ENCODE results near the gene ERCC8. TPM values are rescaled to one million over a fixed set of nuclear protein-coding genes. Genes with fewer than 3 reads are reported as not detected.

The ERCC8 gene
- polyA plus RNA-seq, 1 experiment: 23.9 TPM

DNA sequence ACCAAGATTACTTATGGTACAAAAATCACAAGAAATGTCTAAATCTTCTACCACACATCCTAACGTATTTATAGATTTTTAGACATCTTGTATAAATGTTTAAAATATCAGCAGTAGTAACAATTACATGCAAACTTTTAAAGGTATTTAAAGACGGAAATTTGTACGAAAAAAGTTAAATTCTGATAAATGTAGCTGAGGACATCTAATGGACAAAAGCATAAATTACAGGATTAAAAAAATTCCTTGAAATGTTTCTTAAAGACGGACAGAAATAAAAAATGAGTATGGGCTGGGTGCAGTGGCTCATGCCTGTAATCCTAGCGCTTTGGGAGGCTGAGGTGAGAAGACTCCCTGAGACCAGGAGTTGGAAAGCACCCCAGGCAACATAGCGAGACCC, 15.8 kb downstream of the ERCC8 start:
- DNase-seq (ENCODE audit: low read depth, low spot score): no peak
- H3K27ac ChIP-seq (ENCODE audit: low read depth, low read length): no peak overlapping the region
- ChIA-PET POLR2A (no interaction called here), CTCF (interaction anchor here (0.6 to 1.4 kb wide), 7 partner anchors 9 to 730 kb away, joined by 3 to 5 read pairs (median 3); partner anchors contain the start of gene DEPDC1B)
- no peaks in the 10 kb centered on the region for H3K27me3 ChIP-seq (ENCODE audit: control insufficient read depth, insufficient read depth, low read length)
- H3K9me3 ChIP-seq (ENCODE audit: control insufficient read depth, insufficient read depth, low read length): no peaks in the 10 kb centered on the region
- no peak overlapping the region for H3K4me3 ChIP-seq (ENCODE audit: low read depth, low read length)
- TF ChIP-seq, protein P1, sequence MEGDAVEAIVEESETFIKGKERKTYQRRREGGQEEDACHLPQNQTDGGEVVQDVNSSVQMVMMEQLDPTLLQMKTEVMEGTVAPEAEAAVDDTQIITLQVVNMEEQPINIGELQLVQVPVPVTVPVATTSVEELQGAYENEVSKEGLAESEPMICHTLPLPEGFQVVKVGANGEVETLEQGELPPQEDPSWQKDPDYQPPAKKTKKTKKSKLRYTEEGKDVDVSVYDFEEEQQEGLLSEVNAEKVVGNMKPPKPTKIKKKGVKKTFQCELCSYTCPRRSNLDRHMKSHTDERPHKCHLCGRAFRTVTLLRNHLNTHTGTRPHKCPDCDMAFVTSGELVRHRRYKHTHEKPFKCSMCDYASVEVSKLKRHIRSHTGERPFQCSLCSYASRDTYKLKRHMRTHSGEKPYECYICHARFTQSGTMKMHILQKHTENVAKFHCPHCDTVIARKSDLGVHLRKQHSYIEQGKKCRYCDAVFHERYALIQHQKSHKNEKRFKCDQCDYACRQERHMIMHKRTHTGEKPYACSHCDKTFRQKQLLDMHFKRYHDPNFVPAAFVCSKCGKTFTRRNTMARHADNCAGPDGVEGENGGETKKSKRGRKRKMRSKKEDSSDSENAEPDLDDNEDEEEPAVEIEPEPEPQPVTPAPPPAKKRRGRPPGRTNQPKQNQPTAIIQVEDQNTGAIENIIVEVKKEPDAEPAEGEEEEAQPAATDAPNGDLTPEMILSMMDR (IDR thresholded peaks at IDR 0.05; ENCODE audit: low read depth, low read length): peak; percentile 31

DNA sequence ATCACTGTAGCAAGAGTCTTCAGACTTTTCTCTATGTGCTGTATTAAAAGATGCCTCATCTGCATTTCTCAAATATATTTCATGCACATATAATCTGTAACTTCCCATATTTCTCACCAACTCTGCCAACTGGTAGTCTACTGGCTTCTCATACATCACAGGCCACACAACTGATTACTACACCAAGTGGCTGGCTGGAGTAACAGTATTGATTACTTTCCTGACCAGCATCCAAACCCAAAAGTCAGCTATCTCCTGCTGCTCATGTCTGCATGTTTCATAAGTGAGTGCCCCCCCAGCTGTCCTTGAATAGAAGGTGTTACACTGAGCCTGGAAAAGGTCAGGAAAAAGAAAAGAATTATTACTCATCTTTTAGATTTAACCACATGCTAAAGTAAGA, 17.4 kb downstream of the ERCC8 start:
- H3K4me3 ChIP-seq (ENCODE audit: low read depth, low read length): no peak overlapping the region
- TF ChIP-seq, protein P1 (IDR thresholded peaks at IDR 0.05; ENCODE audit: low read depth, low read length): no peak
- no peak for DNase-seq (ENCODE audit: low read depth, low spot score)
- no peak overlapping the region for H3K27ac ChIP-seq (ENCODE audit: low read depth, low read length)
- H3K9me3 ChIP-seq (ENCODE audit: control insufficient read depth, insufficient read depth, low read length): no peaks in the 10 kb centered on the region
- H3K27me3 ChIP-seq (ENCODE audit: control insufficient read depth, insufficient read depth, low read length): no peaks in the 10 kb centered on the region
- POLR2A ChIA-PET: no interaction called here
- CTCF ChIA-PET: interaction anchor here (1.5 kb wide), 1 partner anchor 10 kb away, joined by 4 read pairs; no protein-coding TSS in a partner anchor

DNA sequence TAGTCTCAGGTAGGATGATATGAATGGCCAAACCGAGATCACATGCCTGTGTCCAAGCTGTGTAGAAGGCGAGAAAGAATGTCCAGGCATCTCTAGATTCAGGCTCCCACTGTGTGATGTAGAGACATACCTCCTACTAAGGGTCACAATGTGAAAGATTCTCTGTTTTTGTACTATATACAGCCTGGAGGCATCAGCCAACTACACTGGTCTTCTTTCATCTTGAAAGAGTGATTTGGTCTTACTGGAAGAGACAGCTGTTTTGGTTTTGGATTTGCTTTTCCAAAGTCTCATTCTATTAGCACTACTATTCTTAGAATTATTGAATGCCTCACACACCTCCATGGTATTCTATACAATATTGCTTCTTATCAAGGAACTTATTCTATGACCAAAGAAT, 26.4 kb downstream of the ERCC8 start:
- ChIA-PET POLR2A (no interaction called here), CTCF (interaction anchor here (1.0 kb wide), 1 partner anchor 31 kb away, joined by 3 read pairs; no protein-coding TSS in a partner anchor)
- TF ChIP-seq, protein P1 (IDR thresholded peaks at IDR 0.05; ENCODE audit: low read depth, low read length): no peak
- Histone ChIP-seq H3K27me3 (ENCODE audit: control insufficient read depth, insufficient read depth, low read length) (no peaks in the 10 kb centered on the region), H3K9me3 (ENCODE audit: control insufficient read depth, insufficient read depth, low read length) (no peaks in the 10 kb centered on the region), H3K27ac (ENCODE audit: low read depth, low read length) (no peak overlapping the region), H3K4me3 (ENCODE audit: low read depth, low read length) (no peak overlapping the region)
- no peak for DNase-seq (ENCODE audit: low read depth, low spot score)

DNA sequence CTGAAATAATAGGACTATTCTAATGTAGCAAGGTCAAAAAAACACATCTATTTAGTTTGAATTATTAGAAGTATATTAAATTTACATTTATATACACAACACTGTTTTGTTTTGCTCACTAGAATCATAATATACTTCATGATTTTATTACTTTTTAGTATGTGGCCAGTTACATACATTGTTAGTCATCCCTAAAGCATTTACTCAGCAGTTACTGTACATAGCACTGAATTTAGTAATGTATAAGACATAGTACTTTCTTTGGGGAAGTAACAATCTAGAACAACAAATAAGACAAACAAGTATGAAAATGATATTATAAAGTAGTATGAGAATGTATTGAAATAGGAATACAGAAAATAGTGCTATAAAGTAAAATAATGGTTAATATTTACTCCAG, 28.2 kb downstream of the ERCC8 start:
- no peak for DNase-seq (ENCODE audit: low read depth, low spot score)
- TF ChIP-seq, protein P1 (IDR thresholded peaks at IDR 0.05; ENCODE audit: low read depth, low read length): no peak
- Histone ChIP-seq H3K4me3 (ENCODE audit: low read depth, low read length) (no peak overlapping the region), H3K9me3 (ENCODE audit: control insufficient read depth, insufficient read depth, low read length) (no peaks in the 10 kb centered on the region), H3K27me3 (ENCODE audit: control insufficient read depth, insufficient read depth, low read length) (no peaks in the 10 kb centered on the region), H3K27ac (ENCODE audit: low read depth, low read length) (no peak overlapping the region)
- CTCF ChIA-PET: interaction anchor here (0.8 to 1.0 kb wide), 2 partner anchors 13 to 228 kb away, joined by 3 read pairs; no protein-coding TSS in a partner anchor
- POLR2A ChIA-PET: no interaction called here

- Histone ChIP-seq H3K9me3 (ENCODE audit: control insufficient read depth, insufficient read depth, low read length) (no peaks in the 10 kb centered on the region), H3K27me3 (ENCODE audit: control insufficient read depth, insufficient read depth, low read length) (no peaks in the 10 kb centered on the region), H3K27ac (ENCODE audit: low read depth, low read length) (no peak overlapping the region), H3K4me3 (ENCODE audit: low read depth, low read length) (no peak overlapping the region)
- POLR2A ChIA-PET: no interaction called here
- CTCF ChIA-PET: no interaction called here
- no peak for DNase-seq (ENCODE audit: low read depth, low spot score)
- TF ChIP-seq, protein P1 (IDR thresholded peaks at IDR 0.05; ENCODE audit: low read depth, low read length): no peak
These were observed 41.5 kb downstream of the ERCC8 start for GRCh38 chr5:60903356-60903755.

All from AG04450 (cell line).